Right lobe of liver (tissue), 4 donors: Measurements from ENCODE around the gene AWAT2.

Experiments used
- CTCF ChIP-seq, 4 donors: fragments of 200-600 bp in 3 of 4; fragments of 450-650 bp in 1 of 4; IDR thresholded peaks; one replicate each; pipeline versions ENCODE4 v1.5.1 to v1.8.0; 2016 to 2022; ENCODE audit warnings: antibody characterized with exemption in 4 of 4, mild to moderate bottlenecking in 2 of 4
- POLR2A ChIP-seq: fragments of 450-650 bp; IDR thresholded peaks from one replicate; pipeline ENCODE4 v1.6.1; 2017; ENCODE audit warnings: antibody characterized with exemption, mild to moderate bottlenecking
- donor health status: DM: no; HTN: no; CAD: no.
- donor health status: DM: no; HTN: no; CAD: no.
- donor health status: DM: no; HTN: yes; CAD: no.

GRCh38 chrX:70049925-70050324, at the start of gene AWAT2:
- TF ChIP-seq CTCF (IDR thresholded peaks at IDR 0.05) = no peak
- no peak for TF ChIP-seq POLR2A
